Measurements from ENCODE around the gene CALU.

CALU gene

GRCh38 chr7:128791121-128791971 is 52.2 kb downstream of the CALU start, which contains the start of gene CCDC136:
Gene CCDC136 (plus strand): TSS chr7:128791968. CDS start chr7:128792412, 444 bp downstream.
- DNase-seq (ENCODE audit: low read depth, low spot score), result no peak
- Histone ChIP-seq H3K27ac (no peak within 1 kb of the TSS), H3K4me3 (peak within 1 kb of the TSS; percentile 87), H3K9ac (ENCODE audit: insufficient read length) (peak within 1 kb of the TSS; percentile 41), H3K36me3 (ENCODE audit: insufficient read depth, low read length) (no peaks in the 10 kb centered on the region), H3K9me3 (ENCODE audit: low read depth, low read length) (no peaks in the 10 kb centered on the region)
- no peak for TF ChIP-seq EZH2 (IDR thresholded peaks at IDR 0.05)
- no peak for TF ChIP-seq POLR2AphosphoS5 (IDR thresholded peaks at IDR 0.05; ENCODE audit: borderline replicate concordance, low read depth, low read length)
- no peak for TF ChIP-seq FOXP2 (optimal IDR thresholded peaks at IDR 0.05; ENCODE audit: control extremely low read depth, extremely low read length, insufficient read depth)

- H3K4me3 ChIP-seq, result peak overlapping the region; percentile 87
Measured at GRCh38 chr7:128791972-128792327, 52.8 kb downstream of the CALU start.

GRCh38 chr7:128792471-128793180 is 53.5 kb downstream of the CALU start:
- no peak overlapping the region for H3K9ac ChIP-seq (ENCODE audit: insufficient read length)
- no peak for DNase-seq (ENCODE audit: low read depth, low spot score)
- no peak overlapping the region for H3K27ac ChIP-seq
- no peak overlapping the region for H3K4me3 ChIP-seq
- no peaks in the 10 kb centered on the region for H3K36me3 ChIP-seq (ENCODE audit: insufficient read depth, low read length)
- H3K9me3 ChIP-seq (ENCODE audit: low read depth, low read length), result no peaks in the 10 kb centered on the region
- TF ChIP-seq POLR2AphosphoS5 (IDR thresholded peaks at IDR 0.05; ENCODE audit: borderline replicate concordance, low read depth, low read length), result no peak

More at GRCh38 chr7:128791972-128792327, 52.8 kb downstream of the CALU start:
- H3K36me3 ChIP-seq (ENCODE audit: insufficient read depth, low read length), result no peaks in the 10 kb centered on the region
- H3K27ac ChIP-seq, result no peak overlapping the region
- DNase-seq (ENCODE audit: low read depth, low spot score), result no peak
- no peak overlapping the region for H3K9ac ChIP-seq (ENCODE audit: insufficient read length)
- no peak for TF ChIP-seq POLR2AphosphoS5 (IDR thresholded peaks at IDR 0.05; ENCODE audit: borderline replicate concordance, low read depth, low read length)
- no peaks in the 10 kb centered on the region for H3K9me3 ChIP-seq (ENCODE audit: low read depth, low read length)

GRCh38 chr7:128793181-128793547 is 54.0 kb downstream of the CALU start:
- Histone ChIP-seq H3K9me3 (ENCODE audit: low read depth, low read length) (no peaks in the 10 kb centered on the region), H3K36me3 (ENCODE audit: insufficient read depth, low read length) (no peaks in the 10 kb centered on the region), H3K9ac (ENCODE audit: insufficient read length) (no peak overlapping the region), H3K27ac (no peak overlapping the region), H3K4me3 (no peak overlapping the region)
- no peak for TF ChIP-seq POLR2AphosphoS5 (IDR thresholded peaks at IDR 0.05; ENCODE audit: borderline replicate concordance, low read depth, low read length)
- TF ChIP-seq EZH2 (IDR thresholded peaks at IDR 0.05), result no peak
- TF ChIP-seq FOXP2 (optimal IDR thresholded peaks at IDR 0.05; ENCODE audit: control extremely low read depth, extremely low read length, insufficient read depth), result no peak
- DNase-seq (ENCODE audit: low read depth, low spot score), result no peak

GRCh38 chr7:128794020-128794419 is 54.9 kb downstream of the CALU start:
- no peak for DNase-seq (ENCODE audit: low read depth, low spot score)
- Histone ChIP-seq H3K36me3 (ENCODE audit: insufficient read depth, low read length) (no peaks in the 10 kb centered on the region), H3K27ac (no peak overlapping the region), H3K4me3 (no peak overlapping the region), H3K9me3 (ENCODE audit: low read depth, low read length) (no peaks in the 10 kb centered on the region), H3K9ac (ENCODE audit: insufficient read length) (no peak overlapping the region)
- no peak for TF ChIP-seq POLR2AphosphoS5 (IDR thresholded peaks at IDR 0.05; ENCODE audit: borderline replicate concordance, low read depth, low read length)
- no peak for TF ChIP-seq FOXP2 (optimal IDR thresholded peaks at IDR 0.05; ENCODE audit: control extremely low read depth, extremely low read length, insufficient read depth)
- no peak for TF ChIP-seq EZH2 (IDR thresholded peaks at IDR 0.05)

GRCh38 chr7:128794436-128794835 is 55.3 kb downstream of the CALU start:
- Histone ChIP-seq H3K27ac (no peak overlapping the region), H3K9ac (ENCODE audit: insufficient read length) (no peak overlapping the region), H3K36me3 (ENCODE audit: insufficient read depth, low read length) (no peaks in the 10 kb centered on the region), H3K4me3 (no peak overlapping the region), H3K9me3 (ENCODE audit: low read depth, low read length) (no peaks in the 10 kb centered on the region)
- no peak for TF ChIP-seq POLR2AphosphoS5 (IDR thresholded peaks at IDR 0.05; ENCODE audit: borderline replicate concordance, low read depth, low read length)
- no peak for TF ChIP-seq EZH2 (IDR thresholded peaks at IDR 0.05)
- TF ChIP-seq FOXP2 (optimal IDR thresholded peaks at IDR 0.05; ENCODE audit: control extremely low read depth, extremely low read length, insufficient read depth), result no peak
- DNase-seq (ENCODE audit: low read depth, low spot score), result no peak

GRCh38 chr7:128795129-128795528 is 56.0 kb downstream of the CALU start:
- H3K36me3 ChIP-seq (ENCODE audit: insufficient read depth, low read length), result no peaks in the 10 kb centered on the region
- DNase-seq (ENCODE audit: low read depth, low spot score), result no peak
- no peak overlapping the region for H3K4me3 ChIP-seq
- no peak overlapping the region for H3K27ac ChIP-seq
- no peak overlapping the region for H3K9ac ChIP-seq (ENCODE audit: insufficient read length)
- TF ChIP-seq EZH2 (IDR thresholded peaks at IDR 0.05) (no peak), POLR2AphosphoS5 (IDR thresholded peaks at IDR 0.05; ENCODE audit: borderline replicate concordance, low read depth, low read length) (no peak), FOXP2 (optimal IDR thresholded peaks at IDR 0.05; ENCODE audit: control extremely low read depth, extremely low read length, insufficient read depth) (no peak)
- H3K9me3 ChIP-seq (ENCODE audit: low read depth, low read length), result no peaks in the 10 kb centered on the region

GRCh38 chr7:128796327-128796726 is 57.2 kb downstream of the CALU start:
- Histone ChIP-seq H3K4me3 (no peak overlapping the region), H3K36me3 (ENCODE audit: insufficient read depth, low read length) (no peaks in the 10 kb centered on the region), H3K27ac (no peak overlapping the region), H3K9me3 (ENCODE audit: low read depth, low read length) (no peaks in the 10 kb centered on the region), H3K9ac (ENCODE audit: insufficient read length) (no peak overlapping the region)
- DNase-seq (ENCODE audit: low read depth, low spot score), result no peak
- TF ChIP-seq POLR2AphosphoS5 (IDR thresholded peaks at IDR 0.05; ENCODE audit: borderline replicate concordance, low read depth, low read length) (no peak), FOXP2 (optimal IDR thresholded peaks at IDR 0.05; ENCODE audit: control extremely low read depth, extremely low read length, insufficient read depth) (no peak), EZH2 (IDR thresholded peaks at IDR 0.05) (no peak)

Measured in SK-N-MC (cell line).